ENCODE measurements around the gene CEP112.

- TF ChIP-seq POLR2A (IDR thresholded peaks at IDR 0.05; ENCODE audit: low read depth, low read length) (no peak), CTCF (conservative IDR thresholded peaks at IDR 0.05; ENCODE audit: low read depth, low read length) (no peak), SMC3 (IDR thresholded peaks at IDR 0.05; ENCODE audit: low read depth, low read length) (no peak), CHD1 (IDR thresholded peaks at IDR 0.05; ENCODE audit: low read depth, low read length) (no peak), RFX5 (IDR thresholded peaks at IDR 0.05; ENCODE audit: low read depth, low read length) (no peak), MAZ (IDR thresholded peaks at IDR 0.05; ENCODE audit: borderline replicate concordance, low read depth, low read length) (no peak), USF2 (IDR thresholded peaks at IDR 0.05; ENCODE audit: low read depth, low read length) (no peak), RAD21 (IDR thresholded peaks at IDR 0.05; ENCODE audit: low read length) (no peak), BHLHE40 (IDR thresholded peaks at IDR 0.05; ENCODE audit: low read depth, low read length) (no peak), MAFK (IDR thresholded peaks at IDR 0.05; ENCODE audit: low read depth, low read length) (no peak), MXI1 (IDR thresholded peaks at IDR 0.05; ENCODE audit: borderline replicate concordance, low read depth, low read length) (no peak), ELK1 (IDR thresholded peaks at IDR 0.05; ENCODE audit: borderline replicate concordance, low read depth, low read length) (no peak), FOS (IDR thresholded peaks at IDR 0.05; ENCODE audit: low read depth, low read length) (no peak)
Observed at GRCh38 chr17:65855675-65856074, 336.3 kb downstream of the CEP112 start.

All from IMR-90 (cell line).